MM.1S (cell line): Measurements from ENCODE around the gene GALNTL6.

Experiments used
- DNase-seq: peaks from one replicate; pipeline ENCODE4 v3.0.0-alpha.2; 2015
- H2AFZ ChIP-seq: fragments of 300-600 bp; sonication (generic); 2 replicates; pipeline ENCODE4 v1.6.0; 2016; ENCODE audit warnings: antibody characterized with exemption, low read length
- H3F3A ChIP-seq: fragments of 300-600 bp; sonication (generic); 2 replicates; pipeline ENCODE4 v1.6.1; 2016; ENCODE audit warnings: mild to moderate bottlenecking, antibody characterized with exemption, low read length, moderate library complexity, mixed read lengths; ENCODE audit not compliant: insufficient read depth
- H3K27ac ChIP-seq: fragments of 300-600 bp; sonication (generic); 2 replicates; pipeline ENCODE4 v1.5.1; 2016; ENCODE audit warnings: mild to moderate bottlenecking, low read length
- H3K27me3 ChIP-seq: fragments of 300-600 bp; sonication (generic); replicated peaks from 2 replicates; pipeline ENCODE4 v1.6.0; 2016; ENCODE audit warnings: low read length; ENCODE audit not compliant: insufficient read depth
- H3K36me3 ChIP-seq: fragments of 300-600 bp; sonication (generic); replicated peaks from 2 replicates; pipeline ENCODE4 v1.6.1; 2016; ENCODE audit warnings: mild to moderate bottlenecking, low read length, mixed read lengths; ENCODE audit not compliant: insufficient read depth
- H3K4me1 ChIP-seq: fragments of 300-600 bp; sonication (generic); 2 replicates; pipeline ENCODE4 v1.6.1; 2016; ENCODE audit warnings: low read length, mixed read lengths
- H3K4me2 ChIP-seq: fragments of 300-600 bp; sonication (generic); 2 replicates; pipeline ENCODE4 v1.6.0; 2016; ENCODE audit warnings: low read depth, low read length
- H3K4me3 ChIP-seq: fragments of 300-600 bp; sonication (generic); 2 replicates; pipeline ENCODE4 v1.5.1; 2016; ENCODE audit warnings: low read length, mixed read lengths
- H3K79me2 ChIP-seq: fragments of 300-600 bp; sonication (generic); 2 replicates; pipeline ENCODE4 v1.6.1; 2016; ENCODE audit warnings: mixed run types, low read length, mixed read lengths
- H3K9ac ChIP-seq: fragments of 300-600 bp; sonication (generic); 2 replicates; pipeline ENCODE4 v1.6.1; 2016; ENCODE audit warnings: low read length, mixed read lengths
- H3K9me2 ChIP-seq: fragments of 300-600 bp; sonication (generic); replicated peaks from 2 replicates; pipeline ENCODE4 v1.6.1; 2016; ENCODE audit warnings: mild to moderate bottlenecking, low read length, mixed read lengths; ENCODE audit not compliant: insufficient read depth
- H3K9me3 ChIP-seq: fragments of 300-600 bp; sonication (generic); replicated peaks from 2 replicates; pipeline ENCODE4 v1.6.1; 2016; ENCODE audit warnings: mild to moderate bottlenecking, low read length, mixed read lengths; ENCODE audit not compliant: insufficient read depth
- H4K20me1 ChIP-seq: fragments of 300-600 bp; sonication (generic); 2 replicates; pipeline ENCODE4 v1.6.1; 2016; ENCODE audit warnings: mild to moderate bottlenecking, low read length, moderate library complexity, mixed read lengths; ENCODE audit not compliant: insufficient read depth
- EZH2 ChIP-seq: fragments of 300-600 bp; sonication (generic); optimal IDR thresholded peaks from 2 replicates; pipeline ENCODE3; 2017; ENCODE audit warnings: low read depth, mild to moderate bottlenecking, antibody characterized with exemption, low read length, mixed read lengths
- EZH2phosphoT487 ChIP-seq: fragments of 300-600 bp; sonication (generic); IDR thresholded peaks from 2 replicates; pipeline ENCODE4 v1.6.1; 2018; ENCODE audit warnings: antibody characterized with exemption, low read length
- TF ChIP-seq, protein P1 (sequence below): fragments of 300-600 bp; sonication (generic); IDR thresholded peaks from 2 replicates; pipeline ENCODE4 v1.5.1; 2016; ENCODE audit warnings: antibody characterized with exemption, low read length, mixed read lengths

The GALNTL6 gene

DNA sequence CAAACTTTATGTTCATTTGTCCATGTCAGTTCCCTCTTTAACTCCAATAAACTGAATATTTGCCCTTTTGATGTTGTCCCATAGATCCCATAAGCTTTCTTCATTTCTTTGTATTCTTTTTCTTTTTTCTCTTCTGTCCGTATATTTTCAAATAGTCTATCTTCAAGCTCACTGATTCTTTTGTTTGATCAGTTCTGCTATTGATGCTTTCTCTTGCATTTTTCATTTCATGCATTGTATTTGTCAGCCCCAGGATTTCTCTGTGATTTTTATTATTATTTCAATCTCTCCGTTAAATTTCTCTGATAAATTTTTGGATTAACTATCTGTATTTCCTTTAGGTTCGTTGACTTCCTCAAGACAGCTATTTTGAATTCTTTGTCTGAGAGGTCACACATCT lies 1082.5 kb downstream of the GALNTL6 start:
- no peak for DNase-seq
- Histone ChIP-seq H3K27ac (no peak overlapping the region), H3K9me2 (no peaks in the 10 kb centered on the region), H3K36me3 (no peaks in the 10 kb centered on the region), H3K4me1 (peaks cover 3% of the 10 kb centered on the region; the same call in 1 of the 2 replicates), H3K79me2 (no peaks in the 10 kb centered on the region), H3K9me3 (no peaks in the 10 kb centered on the region), H3K9ac (no peak overlapping the region), H4K20me1 (no peaks in the 10 kb centered on the region), H3F3A (no peaks in the 10 kb centered on the region), H3K4me2 (no peak overlapping the region), H2AFZ (no peak overlapping the region), H3K4me3 (no peak overlapping the region), H3K27me3 (no peaks in the 10 kb centered on the region)
- TF ChIP-seq EZH2phosphoT487 (no peak), EZH2 (no peak)
- TF ChIP-seq, protein P1, sequence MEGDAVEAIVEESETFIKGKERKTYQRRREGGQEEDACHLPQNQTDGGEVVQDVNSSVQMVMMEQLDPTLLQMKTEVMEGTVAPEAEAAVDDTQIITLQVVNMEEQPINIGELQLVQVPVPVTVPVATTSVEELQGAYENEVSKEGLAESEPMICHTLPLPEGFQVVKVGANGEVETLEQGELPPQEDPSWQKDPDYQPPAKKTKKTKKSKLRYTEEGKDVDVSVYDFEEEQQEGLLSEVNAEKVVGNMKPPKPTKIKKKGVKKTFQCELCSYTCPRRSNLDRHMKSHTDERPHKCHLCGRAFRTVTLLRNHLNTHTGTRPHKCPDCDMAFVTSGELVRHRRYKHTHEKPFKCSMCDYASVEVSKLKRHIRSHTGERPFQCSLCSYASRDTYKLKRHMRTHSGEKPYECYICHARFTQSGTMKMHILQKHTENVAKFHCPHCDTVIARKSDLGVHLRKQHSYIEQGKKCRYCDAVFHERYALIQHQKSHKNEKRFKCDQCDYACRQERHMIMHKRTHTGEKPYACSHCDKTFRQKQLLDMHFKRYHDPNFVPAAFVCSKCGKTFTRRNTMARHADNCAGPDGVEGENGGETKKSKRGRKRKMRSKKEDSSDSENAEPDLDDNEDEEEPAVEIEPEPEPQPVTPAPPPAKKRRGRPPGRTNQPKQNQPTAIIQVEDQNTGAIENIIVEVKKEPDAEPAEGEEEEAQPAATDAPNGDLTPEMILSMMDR = no peak

DNA sequence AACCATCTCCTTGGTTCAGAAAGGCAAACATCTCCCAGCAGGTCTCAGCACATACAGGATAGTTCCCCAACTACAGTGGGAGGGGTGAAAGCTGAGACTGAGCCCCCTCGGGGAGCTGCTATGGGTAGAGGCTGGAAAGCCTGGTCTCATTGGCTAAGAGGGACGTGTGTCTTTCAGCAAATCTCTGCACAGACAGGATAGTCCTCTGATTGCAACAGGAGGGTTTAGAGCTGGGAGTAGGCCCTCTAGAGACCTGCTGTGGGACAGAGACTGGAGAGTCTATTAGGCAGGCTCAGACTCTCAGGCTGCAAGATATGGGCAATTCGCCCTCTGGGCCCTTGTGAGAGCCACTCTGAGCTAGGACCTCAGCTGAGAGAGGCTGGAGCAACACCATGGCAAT lies 1083.8 kb downstream of the GALNTL6 start:
- Histone ChIP-seq H3F3A (no peaks in the 10 kb centered on the region), H3K9me3 (no peaks in the 10 kb centered on the region), H2AFZ (no peak overlapping the region), H3K4me2 (no peak overlapping the region), H4K20me1 (no peaks in the 10 kb centered on the region), H3K36me3 (no peaks in the 10 kb centered on the region), H3K4me3 (no peak overlapping the region), H3K4me1 (peaks cover 2% of the 10 kb centered on the region; the same call in 1 of the 2 replicates), H3K27me3 (no peaks in the 10 kb centered on the region), H3K79me2 (no peaks in the 10 kb centered on the region), H3K27ac (no peak overlapping the region), H3K9ac (no peak overlapping the region), H3K9me2 (no peaks in the 10 kb centered on the region)
- no peak for DNase-seq
- TF ChIP-seq EZH2phosphoT487 = no peak
- TF ChIP-seq, protein P1 = no peak
- TF ChIP-seq EZH2 = no peak

DNA sequence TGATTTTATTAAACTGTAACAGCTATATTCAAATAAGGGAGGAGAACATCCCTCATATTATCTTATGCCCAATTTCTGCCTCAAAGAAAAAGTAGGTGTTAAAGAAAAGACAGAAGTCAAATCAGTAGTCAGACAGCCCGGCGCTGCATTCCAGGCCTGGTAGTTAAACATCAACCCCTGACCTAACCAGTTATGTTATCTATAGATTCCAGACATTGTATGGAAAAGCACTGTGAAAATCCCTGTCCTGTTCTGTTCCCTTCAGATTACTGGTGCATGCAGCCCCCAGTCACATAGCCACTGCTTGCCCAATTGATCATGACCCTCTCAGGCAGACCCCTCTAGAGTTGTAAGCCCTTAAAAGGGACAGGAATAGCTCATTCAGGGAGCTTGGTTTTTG lies 1085.5 kb downstream of the GALNTL6 start:
- no peak for DNase-seq

More for the DNA sequence above, 1085.5 kb downstream of the GALNTL6 start:
- H3K9me3 ChIP-seq = no peaks in the 10 kb centered on the region
- no peak overlapping the region for H3K27ac ChIP-seq
- no peaks in the 10 kb centered on the region for H4K20me1 ChIP-seq
- no peaks in the 10 kb centered on the region for H3K79me2 ChIP-seq
- H3K4me1 ChIP-seq = no peaks in the 10 kb centered on the region
- no peak overlapping the region for H3K4me3 ChIP-seq
- no peak overlapping the region for H3K4me2 ChIP-seq
- no peaks in the 10 kb centered on the region for H3K27me3 ChIP-seq
- no peak overlapping the region for H2AFZ ChIP-seq
- no peak overlapping the region for H3K9ac ChIP-seq
- no peaks in the 10 kb centered on the region for H3K36me3 ChIP-seq
- no peaks in the 10 kb centered on the region for H3K9me2 ChIP-seq
- H3F3A ChIP-seq = no peaks in the 10 kb centered on the region
- TF ChIP-seq, protein P1 = no peak
- no peak for TF ChIP-seq EZH2
- no peak for TF ChIP-seq EZH2phosphoT487
